Measurements from ENCODE around the gene CAMK2D. TPM values are rescaled to one million over a fixed set of nuclear protein-coding genes. Genes with fewer than 3 reads are reported as not detected.

Gene CAMK2D
- total RNA-seq, 1 experiment from 2014 or later, result 26.7 TPM

- in situ Hi-C loops (cut with HindIII; ENCODE audit: low pct_unique_long_range_greater_than_20kb, low sequenced_read_pairs), result no loop called here
- no peak for DNase-seq (ENCODE audit: low read depth)
These were observed 264.8 kb downstream of the CAMK2D start for GRCh38 chr4:113496698-113497097.

GRCh38 chr4:113495790-113496189, 265.7 kb downstream of the CAMK2D start:
- DNase-seq (ENCODE audit: low read depth), result no peak
- in situ Hi-C loops (cut with HindIII; ENCODE audit: low pct_unique_long_range_greater_than_20kb, low sequenced_read_pairs), result no loop called here

- in situ Hi-C loops (cut with HindIII; ENCODE audit: low pct_unique_long_range_greater_than_20kb, low sequenced_read_pairs), result no loop called here
- DNase-seq (ENCODE audit: low read depth), result no peak
These were observed 278.4 kb downstream of the CAMK2D start for GRCh38 chr4:113483131-113483530.

DNA sequence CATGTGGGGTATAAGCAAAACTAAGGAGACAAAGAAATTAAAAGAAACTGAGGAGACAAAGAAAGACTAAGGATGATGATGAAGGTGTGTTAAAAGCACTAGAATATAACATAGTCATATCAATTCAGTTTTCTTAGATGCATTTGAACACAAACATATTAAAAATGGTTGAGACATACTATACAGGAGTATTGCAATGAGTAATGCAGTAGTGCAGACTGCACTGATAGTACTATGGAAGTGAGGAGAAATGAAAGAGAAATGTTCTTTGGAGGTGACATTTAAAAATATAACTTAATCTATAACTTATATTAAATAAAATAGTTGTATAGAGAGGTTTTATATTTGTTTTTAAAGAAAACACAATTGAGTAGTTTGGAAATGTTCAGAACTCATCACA, 279.2 kb downstream of the CAMK2D start:
- no peak for DNase-seq (ENCODE audit: low read depth)
- in situ Hi-C loops (cut with HindIII; ENCODE audit: low pct_unique_long_range_greater_than_20kb, low sequenced_read_pairs), result no loop called here

- no peak for DNase-seq (ENCODE audit: low read depth)
- in situ Hi-C loops (cut with HindIII; ENCODE audit: low pct_unique_long_range_greater_than_20kb, low sequenced_read_pairs), result no loop called here
These were observed 279.7 kb downstream of the CAMK2D start for GRCh38 chr4:113481820-113482219.

GRCh38 chr4:113480109-113480508, 281.4 kb downstream of the CAMK2D start:
- no peak for DNase-seq (ENCODE audit: low read depth)
- in situ Hi-C loops (cut with HindIII; ENCODE audit: low pct_unique_long_range_greater_than_20kb, low sequenced_read_pairs), result no loop called here

GRCh38 chr4:113478032-113478431, 283.5 kb downstream of the CAMK2D start:
- no peak for DNase-seq (ENCODE audit: low read depth)
- in situ Hi-C loops (cut with HindIII; ENCODE audit: low pct_unique_long_range_greater_than_20kb, low sequenced_read_pairs), result no loop called here

GRCh38 chr4:113476800-113477199, 284.7 kb downstream of the CAMK2D start:
- in situ Hi-C loops (cut with HindIII; ENCODE audit: low pct_unique_long_range_greater_than_20kb, low sequenced_read_pairs), result no loop called here
- peak; percentile 23 for DNase-seq (ENCODE audit: low read depth)

DNA sequence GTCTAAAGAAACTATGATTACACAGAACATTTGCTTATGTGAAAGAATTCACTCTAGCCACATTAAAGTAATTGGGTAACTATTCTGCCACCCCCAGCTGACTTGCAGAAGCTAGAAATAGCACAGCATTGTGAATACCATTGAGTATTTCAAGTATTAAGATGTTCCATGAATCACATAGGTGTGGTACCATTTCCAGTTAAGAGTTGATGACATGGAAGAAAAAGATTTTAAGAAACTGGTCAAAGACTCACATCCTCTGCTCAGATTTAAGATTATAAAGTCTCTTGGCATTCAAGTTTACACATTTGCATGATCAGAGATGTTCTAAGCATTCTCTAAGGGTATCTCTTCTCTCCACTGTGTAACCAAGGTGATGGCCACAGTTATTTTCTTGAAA, 287.5 kb downstream of the CAMK2D start:
- DNase-seq (ENCODE audit: low read depth), result no peak
- in situ Hi-C loops (cut with HindIII; ENCODE audit: low pct_unique_long_range_greater_than_20kb, low sequenced_read_pairs), result no loop called here

DNA sequence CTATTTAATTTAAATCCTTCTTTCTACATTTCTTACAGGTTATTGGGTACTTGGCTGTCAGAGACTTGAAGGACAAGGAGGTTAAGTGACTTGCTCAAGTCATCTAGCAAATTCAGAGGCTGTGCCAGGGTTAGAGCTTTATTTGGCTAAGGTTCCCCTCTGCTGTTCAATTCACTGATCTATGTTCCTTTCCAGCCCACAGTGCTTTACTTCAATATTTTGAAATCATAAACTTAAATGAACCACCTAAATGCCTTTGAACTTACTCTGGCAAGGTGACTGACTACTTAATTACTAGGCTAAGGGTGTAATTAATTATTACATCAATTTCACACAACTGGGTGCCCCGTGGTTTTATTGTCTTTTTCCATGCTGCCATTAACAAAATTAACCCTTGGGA, 288.7 kb downstream of the CAMK2D start:
- in situ Hi-C loops (cut with HindIII; ENCODE audit: low pct_unique_long_range_greater_than_20kb, low sequenced_read_pairs), result no loop called here
- DNase-seq (ENCODE audit: low read depth), result no peak

- DNase-seq (ENCODE audit: low read depth), result no peak
- in situ Hi-C loops (cut with HindIII; ENCODE audit: low pct_unique_long_range_greater_than_20kb, low sequenced_read_pairs), result no loop called here
These were observed 290.2 kb downstream of the CAMK2D start for GRCh38 chr4:113471146-113471860.

GRCh38 chr4:113469926-113470325, 291.6 kb downstream of the CAMK2D start:
- no peak for DNase-seq (ENCODE audit: low read depth)
- in situ Hi-C loops (cut with HindIII; ENCODE audit: low pct_unique_long_range_greater_than_20kb, low sequenced_read_pairs), result no loop called here

- in situ Hi-C loops (cut with HindIII; ENCODE audit: low pct_unique_long_range_greater_than_20kb, low sequenced_read_pairs), result no loop called here
- no peak for DNase-seq (ENCODE audit: low read depth)
These were observed 292.5 kb downstream of the CAMK2D start for GRCh38 chr4:113469023-113469390.

GRCh38 chr4:113468165-113469022, 293.1 kb downstream of the CAMK2D start:
- in situ Hi-C loops (cut with HindIII; ENCODE audit: low pct_unique_long_range_greater_than_20kb, low sequenced_read_pairs), result no loop called here
- peak; percentile 98 for DNase-seq (ENCODE audit: low read depth)

DNA sequence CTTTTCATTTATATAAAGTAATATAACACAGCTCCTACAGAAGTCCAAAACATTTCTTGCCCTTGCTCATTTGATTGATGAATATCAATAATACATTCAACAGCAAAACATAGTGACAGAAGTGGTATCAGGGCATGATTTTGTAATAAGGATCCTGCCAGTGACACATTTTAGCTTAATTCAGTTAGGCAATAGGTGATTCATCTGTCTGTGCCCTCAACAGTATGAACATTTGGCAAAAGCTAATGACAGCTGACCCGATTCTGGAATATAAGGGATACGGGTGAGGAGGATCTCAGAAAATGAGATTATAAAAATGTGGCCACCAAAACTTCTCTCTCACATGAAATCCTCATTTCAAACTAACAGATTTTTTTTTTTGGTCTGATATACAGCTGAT, 294.0 kb downstream of the CAMK2D start:
- no peak for DNase-seq (ENCODE audit: low read depth)
- in situ Hi-C loops (cut with HindIII; ENCODE audit: low pct_unique_long_range_greater_than_20kb, low sequenced_read_pairs), result no loop called here

GRCh38 chr4:113462286-113462685, 299.3 kb downstream of the CAMK2D start:
- DNase-seq (ENCODE audit: low read depth), result no peak
- in situ Hi-C loops (cut with HindIII; ENCODE audit: low pct_unique_long_range_greater_than_20kb, low sequenced_read_pairs), result no loop called here

DNA sequence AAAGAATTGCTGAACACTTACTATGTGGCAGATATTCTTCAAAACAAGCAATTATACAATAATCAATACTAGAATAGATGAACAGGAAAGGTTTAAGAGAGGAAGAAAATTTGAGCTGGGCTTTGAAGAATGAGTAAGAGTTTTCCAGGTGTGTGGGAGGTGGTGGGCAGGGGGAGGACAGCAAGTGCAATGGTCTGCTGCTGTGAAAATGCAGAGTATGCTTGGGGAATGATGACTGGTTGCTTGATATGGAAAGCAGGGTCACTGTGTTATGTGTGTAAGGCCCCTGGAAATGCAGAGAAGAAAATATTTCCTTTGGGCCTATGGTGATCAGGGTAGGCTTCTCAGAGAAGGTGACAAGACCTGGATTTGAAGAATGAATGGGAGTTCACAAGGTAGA, 300.3 kb downstream of the CAMK2D start:
- DNase-seq (ENCODE audit: low read depth), result no peak
- in situ Hi-C loops (cut with HindIII; ENCODE audit: low pct_unique_long_range_greater_than_20kb, low sequenced_read_pairs), result no loop called here

GRCh38 chr4:113457886-113458285, 303.7 kb downstream of the CAMK2D start:
- DNase-seq (ENCODE audit: low read depth), result no peak
- in situ Hi-C loops (cut with HindIII; ENCODE audit: low pct_unique_long_range_greater_than_20kb, low sequenced_read_pairs), result no loop called here

DNA sequence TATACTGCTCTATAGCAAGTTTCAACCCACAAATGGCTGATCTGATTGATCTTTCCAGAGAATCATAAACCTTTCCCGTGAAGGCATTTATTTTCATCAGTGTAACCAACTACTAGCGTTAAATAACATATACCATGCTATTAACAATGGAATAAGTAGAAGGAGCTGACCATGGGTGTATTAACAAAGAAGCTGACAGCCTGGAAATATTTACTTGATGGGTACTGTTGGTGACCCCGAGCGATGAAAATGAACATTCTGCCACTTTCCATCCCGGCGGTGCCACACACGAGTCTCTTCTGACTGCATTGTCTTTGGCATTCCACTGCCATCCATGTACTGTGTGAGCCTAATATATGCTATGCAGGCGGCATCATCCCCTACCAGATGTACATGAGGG, 304.4 kb downstream of the CAMK2D start:
- in situ Hi-C loops (cut with HindIII; ENCODE audit: low pct_unique_long_range_greater_than_20kb, low sequenced_read_pairs), result no loop called here
- DNase-seq (ENCODE audit: low read depth), result no peak

- no peak for DNase-seq (ENCODE audit: low read depth)
- in situ Hi-C loops (cut with HindIII; ENCODE audit: low pct_unique_long_range_greater_than_20kb, low sequenced_read_pairs), result no loop called here
These were observed 306.5 kb downstream of the CAMK2D start for GRCh38 chr4:113455061-113455460.
